Limb (tissue), 2 donors: ENCODE measurements around the gene SRRM3.
"Not testable (repeated sequence)": the region's sequence is repeated elsewhere in the genome, so short reads cannot be mapped to it uniquely, and the experiment has no call there.

Experiments used
- DNase-seq, 2 donors: peaks; one replicate each; pipeline ENCODE4 v3.0.0-alpha.2; 2016; ENCODE audit errors: extremely low spot score in 2 of 2

SRRM3 gene

DNA sequence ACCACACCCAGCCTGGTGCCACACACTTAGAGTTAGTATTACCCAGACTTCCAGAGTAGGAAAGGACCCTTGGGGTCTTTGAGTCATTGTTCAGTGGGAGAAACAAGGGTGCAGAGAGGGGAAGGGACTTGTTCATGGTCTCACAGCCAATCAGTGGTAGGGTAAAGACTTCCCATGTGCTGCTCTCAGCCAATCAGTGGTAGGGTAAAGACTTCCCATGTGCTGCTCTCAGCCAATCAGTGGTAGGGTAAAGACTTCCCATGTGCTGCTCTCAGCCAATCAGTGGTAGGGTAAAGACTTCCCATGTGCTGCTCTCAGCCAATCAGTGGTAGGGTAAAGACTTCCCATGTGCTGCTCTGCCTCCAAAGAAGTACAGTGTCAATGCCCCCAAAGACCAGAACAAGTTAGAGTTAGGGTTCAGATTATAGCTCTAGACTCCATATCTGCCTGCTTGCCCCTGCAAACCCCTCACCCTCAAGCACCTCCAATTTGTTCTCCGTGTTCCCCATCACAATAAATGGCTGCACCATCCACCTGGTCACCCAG, 25.3 kb downstream of the SRRM3 start:
- not testable (repeated sequence) for DNase-seq

DNA sequence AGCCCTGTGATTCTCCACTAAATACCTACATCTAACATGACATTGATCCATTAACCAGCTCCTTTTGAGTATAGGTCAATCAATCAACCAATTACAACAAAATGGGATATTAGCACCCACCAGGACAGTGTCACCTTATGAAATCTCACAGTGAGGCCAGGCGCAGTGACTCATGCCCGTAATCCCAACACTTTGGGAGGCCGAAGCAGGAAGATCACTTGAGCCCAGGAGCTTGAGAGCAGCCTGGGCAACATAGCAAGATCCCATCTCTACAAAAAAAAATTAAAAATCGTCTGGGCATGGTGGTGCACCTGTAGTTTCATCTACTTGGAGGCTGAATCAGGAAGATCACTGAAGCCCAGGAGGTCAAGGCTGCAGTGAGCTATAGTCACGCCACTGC, 28.5 kb downstream of the SRRM3 start:
- DNase-seq = no peak

DNA sequence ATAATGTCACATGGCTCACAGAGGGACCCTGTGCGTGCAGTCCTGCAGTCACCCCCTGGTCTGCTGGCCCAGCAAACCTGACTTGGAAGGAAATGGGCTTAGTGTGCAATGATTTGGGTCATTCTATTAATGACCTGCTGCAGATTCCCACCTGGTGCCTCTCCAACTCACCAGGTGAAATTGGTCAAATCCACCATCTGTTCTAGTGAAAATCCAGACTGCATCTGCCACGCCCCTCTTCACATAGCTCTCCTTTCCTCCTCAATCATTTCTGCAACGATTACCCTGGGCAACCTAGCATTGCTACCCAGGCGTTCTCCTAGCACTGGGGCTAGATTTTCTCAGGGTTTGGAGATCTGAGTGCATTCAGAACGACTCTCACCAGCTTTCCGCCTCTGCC, 29.4 kb downstream of the SRRM3 start:
- no peak for DNase-seq

DNA sequence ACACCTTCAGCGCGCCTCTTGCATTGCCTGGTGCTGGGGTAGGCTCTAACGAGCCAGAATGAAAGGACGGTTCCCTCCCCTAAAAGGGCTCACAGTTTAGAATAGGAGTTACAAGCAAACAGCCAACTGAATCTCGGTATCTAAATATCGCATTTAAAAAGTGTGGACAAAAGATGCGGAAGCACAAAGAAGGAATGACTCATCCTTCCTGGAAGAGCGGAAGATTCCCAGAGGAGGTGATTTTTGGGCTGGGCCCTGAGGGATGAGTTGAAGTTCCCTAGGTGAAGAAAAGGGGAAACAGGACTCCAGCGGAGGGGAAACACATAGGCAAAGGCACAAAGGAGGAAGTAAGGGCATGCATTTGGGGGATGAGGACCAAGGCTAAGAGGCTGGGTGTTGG, 29.9 kb downstream of the SRRM3 start:
- DNase-seq = no peak

DNA sequence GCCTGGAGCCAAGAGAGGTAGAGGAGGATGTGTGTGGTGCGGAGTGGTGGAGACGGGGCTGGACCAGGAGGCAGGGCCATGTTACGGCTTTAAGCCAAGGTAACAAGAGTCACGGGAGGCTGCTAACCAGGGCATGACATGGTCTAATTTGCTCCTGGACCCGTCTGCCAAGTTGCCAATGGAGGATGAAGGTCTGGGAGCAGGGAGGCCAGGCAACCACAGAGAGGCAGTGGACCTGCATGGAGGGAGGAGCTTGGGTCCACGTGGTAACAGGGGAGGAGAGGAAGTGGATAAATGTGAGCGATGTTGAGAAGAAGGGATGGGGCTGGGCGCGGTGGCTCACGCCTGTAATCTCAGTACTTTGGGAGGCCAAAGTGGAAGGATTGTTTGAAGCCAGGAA, 31.0 kb downstream of the SRRM3 start:
- no peak for DNase-seq

DNA sequence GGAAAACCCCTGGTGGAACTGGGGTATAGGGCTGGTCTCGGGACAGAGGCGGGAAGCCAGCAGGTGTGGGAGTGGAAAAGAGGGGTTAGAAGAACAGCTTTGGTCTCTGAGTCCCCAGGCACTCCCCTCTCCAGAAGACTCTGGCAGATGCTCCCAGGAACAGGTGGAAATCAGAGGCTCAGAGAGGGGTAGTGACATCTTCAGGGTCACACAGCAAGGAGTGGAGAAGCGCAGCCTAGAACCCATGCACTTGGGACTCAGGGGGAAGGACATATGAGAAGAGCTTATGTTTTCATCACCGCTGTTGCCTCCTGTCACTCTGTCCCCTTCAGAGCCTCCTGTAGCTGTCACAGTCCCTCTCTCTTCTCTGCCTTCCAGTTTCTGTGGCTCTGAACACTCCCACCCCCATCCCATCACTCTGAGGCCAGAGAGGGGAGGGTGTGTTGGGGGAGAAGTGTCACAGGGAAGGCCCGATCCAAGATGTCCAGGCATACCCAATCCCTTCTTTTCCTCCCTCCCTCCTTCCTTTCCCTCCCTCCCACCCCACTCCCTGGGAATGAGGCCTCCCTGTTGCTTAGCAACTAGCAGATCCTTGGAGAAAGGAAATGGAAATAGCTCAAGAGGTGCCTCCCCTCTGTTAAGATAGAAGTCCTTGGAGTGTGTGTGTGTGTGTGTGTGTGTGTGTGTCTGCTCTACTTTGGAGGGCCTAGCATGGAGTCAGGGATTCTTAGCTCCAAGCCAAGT, 32.0 kb downstream of the SRRM3 start:
- DNase-seq = peak in 1 of 2 donors; percentile 21

DNA sequence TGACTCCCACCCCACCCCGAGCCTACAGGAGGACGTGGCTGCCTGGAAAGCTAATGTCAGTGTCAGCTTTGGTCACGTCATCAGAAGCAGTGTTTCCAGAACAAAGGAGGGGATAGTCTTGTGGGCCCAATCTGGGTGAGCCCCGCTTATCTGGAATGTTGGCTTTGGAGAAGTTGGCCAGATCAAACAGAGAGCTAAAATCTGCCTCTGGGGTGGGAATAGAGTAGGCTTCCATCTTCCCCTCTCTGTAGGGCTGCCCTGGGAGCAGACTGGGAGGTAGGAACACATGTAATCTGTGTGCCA, 32.5 kb downstream of the SRRM3 start:
- DNase-seq = no peak

DNA sequence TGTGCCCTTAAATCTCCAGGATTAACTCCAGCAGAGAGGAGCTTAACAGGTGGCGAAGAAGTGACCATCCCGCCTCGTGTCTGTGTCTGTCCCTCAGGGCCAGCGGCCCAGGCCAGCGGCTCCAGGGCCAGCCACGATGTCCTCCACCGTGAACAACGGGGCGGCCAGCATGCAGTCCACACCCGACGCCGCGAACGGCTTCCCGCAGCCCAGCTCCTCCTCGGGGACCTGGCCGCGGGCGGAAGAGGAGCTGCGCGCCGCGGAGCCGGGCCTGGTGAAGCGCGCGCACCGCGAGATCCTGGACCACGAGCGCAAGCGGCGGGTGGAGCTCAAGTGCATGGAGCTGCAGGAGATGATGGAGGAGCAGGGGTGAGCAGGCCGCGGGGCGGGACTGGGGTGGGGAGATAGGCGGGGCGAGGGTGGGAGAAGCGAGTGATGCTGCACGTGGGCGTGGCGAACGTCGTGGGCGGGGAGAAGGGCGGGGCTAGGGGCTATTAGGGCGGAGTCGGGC, 33.3 kb downstream of the SRRM3 start:
- DNase-seq = peak; percentile 32 to 87

DNA sequence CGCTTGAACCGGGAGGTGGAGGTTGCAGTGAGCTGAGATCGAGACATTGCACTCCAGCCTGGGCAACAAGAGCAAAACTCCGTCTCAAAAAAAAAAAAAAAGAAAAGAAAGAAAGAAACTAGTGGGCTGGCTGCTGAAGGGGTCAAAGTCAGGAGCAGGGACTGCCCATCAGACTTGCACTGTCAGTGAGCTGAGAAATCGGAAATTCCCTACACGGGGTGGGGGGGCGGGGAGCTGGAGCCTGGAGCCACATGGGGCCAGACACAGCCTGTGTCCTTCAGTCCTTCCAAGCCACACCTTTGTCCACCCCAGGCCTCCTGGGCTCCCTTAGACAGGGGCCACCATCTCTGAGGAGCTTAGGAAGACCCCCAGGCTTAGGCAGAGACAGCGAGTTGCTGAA, 34.5 kb downstream of the SRRM3 start:
- no peak for DNase-seq

DNA sequence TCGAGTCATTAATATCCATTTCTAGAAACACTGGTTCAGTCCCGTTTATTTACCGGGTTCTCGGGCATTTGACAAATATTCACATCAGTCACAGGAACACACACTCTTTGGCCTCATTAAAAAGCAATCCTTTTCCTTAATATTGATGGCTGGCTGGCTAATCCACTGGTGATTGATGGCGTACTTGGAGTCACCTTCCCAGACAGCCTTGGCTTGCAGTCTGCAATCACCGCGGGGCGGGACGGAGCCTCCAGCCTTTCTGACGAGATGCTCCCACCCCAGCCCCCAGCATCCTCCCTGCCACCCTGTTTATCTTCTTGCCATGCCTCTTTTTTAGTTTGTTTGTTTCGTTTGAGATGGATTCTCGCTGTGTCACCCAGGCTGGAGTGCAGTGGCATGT, 36.6 kb downstream of the SRRM3 start:
- no peak for DNase-seq

DNA sequence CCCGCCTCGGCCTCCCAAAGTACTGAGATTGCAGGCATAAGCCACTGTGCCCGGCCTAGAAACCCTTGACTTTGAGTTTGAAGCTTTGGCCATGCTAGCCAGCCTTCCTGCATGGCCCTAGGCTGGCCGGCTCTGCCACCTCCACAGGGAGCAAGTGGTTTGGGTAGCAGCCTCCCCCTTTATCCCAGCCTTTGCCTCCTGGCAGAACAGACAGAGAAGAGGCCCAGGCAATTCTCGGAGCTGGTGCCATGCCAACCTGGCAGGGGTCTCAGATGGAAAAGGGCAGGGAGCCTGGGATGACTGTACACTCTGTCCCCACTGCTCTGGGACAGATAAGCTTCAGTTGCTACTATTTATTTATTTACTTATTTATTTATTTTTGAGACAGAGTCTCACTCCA, 39.4 kb downstream of the SRRM3 start:
- no peak for DNase-seq

DNA sequence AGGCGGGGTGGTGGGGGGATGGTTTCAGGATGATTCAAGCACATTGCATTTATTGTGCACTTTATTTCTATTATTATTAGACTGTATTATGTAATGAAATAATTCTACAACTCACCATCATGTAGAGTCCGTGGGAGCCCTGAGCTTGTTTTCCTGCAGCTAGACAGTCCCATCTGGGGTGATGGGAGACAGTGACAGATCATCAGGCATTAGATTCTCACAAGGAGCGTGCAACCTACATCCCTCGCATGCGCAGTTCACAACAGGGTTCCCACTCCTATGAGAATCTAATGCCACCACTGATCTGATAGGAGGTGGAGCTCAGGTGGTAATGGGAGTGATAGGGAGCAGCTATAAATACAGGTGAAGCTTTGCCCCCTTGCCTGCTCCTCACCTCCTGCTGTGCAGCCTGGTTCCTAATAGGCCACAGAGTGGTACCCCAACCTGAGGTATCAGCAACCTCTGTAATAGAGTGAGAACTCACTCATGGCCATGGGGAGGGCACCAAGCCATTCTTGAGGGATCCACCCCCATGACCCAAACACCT, 40.9 kb downstream of the SRRM3 start:
- not testable (repeated sequence) for DNase-seq

DNA sequence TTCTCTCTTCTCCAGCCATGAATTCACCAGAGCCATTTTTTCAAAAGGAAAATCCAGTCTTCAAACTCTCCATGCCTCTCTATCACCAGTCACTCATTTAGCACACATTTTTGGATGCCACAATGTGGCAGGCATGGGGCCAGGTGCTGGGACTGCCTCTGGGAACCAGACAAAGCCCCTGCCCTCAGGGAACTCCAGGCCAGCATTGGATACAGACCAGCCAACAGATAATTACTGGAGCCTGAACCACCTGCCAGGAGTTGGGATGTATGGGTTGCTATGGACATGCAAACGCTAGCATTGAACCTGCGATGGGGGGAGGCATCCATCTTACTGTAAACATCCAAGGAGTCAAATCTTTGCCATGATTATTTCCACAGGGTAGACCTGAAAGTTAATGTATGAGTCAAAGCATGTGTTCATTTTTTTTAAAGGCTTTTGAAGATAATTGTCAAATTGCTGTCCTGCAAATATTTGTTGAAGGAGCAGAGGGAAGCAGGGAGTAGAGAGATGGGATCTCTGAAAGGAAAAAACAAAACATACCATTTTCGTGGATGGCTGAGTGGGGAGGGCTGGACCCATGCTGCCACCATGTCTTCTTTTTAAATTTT, 43.2 kb downstream of the SRRM3 start:
- DNase-seq = no peak

DNA sequence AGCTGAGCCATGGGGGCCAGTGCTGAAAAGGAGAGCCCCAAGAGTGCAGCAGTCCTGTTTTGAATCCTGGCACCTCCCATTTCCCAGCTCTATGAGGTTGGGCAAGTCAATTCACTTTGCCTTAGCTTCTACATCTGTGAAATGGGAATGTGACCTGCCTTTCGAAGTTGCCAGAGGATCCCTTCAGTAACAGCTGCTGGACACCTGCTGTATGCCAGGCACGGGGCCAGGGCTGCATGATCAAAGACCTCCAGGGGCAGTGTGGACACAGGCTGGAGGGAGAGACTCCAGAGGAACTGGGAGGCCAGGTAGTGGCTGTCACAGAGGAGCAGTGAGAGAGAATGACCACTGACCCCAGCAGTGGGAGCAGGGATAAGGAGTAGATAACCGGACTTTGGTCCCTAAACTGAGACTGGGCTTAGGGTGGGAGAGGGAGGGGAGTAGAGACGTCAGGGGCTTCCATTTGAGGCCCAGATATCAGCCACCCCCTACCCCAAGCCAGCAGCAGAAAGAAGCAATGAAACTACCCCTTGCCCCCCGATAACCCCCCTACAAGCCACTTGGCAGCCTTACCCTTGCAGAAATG, 45.2 kb downstream of the SRRM3 start:
- DNase-seq = no peak

DNA sequence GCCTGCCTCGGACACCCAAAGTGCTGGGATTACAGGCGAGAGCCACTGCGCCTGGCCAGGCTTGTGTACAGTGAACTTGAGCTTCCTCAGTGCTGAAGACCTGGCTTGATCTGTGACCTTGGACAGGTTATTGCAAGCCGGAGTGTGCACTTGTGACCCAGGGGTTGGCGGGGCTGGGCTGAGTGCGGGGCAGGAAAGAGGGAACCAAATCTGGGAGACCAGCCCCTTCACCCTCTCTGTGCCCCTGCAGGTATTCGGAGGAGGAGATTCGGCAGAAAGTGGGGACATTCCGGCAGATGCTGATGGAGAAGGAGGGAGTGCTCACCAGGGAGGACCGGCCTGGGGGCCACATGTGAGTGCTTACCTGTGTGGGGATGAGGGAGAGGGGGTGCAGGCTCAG, 46.2 kb downstream of the SRRM3 start:
- DNase-seq = no peak

DNA sequence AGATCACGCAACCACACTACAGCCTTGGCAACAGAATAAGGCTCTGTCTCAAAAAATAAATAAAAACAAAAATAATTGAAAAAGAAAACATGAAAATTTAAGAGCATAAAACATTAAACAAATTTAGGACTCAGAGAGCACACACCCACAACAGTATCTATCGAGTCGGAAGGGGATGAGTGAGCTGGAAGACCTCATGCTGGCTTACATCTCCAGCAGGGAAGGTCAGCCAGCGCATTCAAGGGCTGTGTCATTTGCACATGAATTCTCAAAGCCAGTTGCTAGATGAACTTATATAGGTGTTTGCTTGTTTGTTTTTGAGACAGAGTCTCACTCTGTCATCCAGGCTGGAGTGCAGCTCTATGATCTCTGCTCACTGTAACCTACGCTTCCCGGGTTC, 50.3 kb downstream of the SRRM3 start:
- no peak for DNase-seq

DNA sequence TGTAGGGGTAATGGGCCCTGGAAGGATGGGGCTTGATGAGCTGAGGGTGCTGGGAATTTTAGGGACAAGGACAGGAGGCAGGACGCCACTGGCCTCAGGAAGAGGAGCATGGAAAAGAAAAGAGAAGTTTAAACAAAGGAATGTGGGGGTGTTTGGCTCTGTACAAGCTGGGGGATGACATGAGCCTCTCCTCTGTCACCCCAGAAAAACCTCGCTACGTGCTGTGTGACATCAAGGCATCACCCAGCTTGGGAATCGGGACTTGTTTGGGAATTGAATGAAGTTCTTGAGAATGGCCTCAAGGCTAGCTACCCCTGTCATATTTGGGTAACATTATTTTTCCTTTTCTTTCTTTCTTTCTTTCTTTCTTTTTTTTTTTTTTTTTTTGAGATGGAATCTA, 53.1 kb downstream of the SRRM3 start:
- no peak for DNase-seq

DNA sequence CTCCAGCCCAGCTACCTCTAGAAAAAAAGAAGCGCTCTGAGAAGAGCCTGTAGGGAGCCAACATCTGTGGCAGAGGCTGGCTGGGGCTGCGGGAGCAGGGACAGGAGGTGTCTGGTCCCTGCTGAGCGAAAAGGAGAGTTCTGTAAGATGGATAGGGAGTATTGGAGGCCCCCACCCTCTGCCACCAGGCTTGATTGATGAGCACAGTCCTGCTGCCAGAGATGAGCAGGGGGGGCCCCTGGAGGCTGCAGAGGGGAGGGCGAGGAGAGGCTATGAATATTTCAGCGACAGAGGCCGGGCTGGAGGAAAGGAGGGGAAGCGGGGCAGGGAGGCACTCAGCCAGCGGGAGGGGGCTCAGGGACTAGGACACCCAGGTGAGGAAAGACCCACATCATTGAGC, 56.3 kb downstream of the SRRM3 start:
- DNase-seq = no peak

DNA sequence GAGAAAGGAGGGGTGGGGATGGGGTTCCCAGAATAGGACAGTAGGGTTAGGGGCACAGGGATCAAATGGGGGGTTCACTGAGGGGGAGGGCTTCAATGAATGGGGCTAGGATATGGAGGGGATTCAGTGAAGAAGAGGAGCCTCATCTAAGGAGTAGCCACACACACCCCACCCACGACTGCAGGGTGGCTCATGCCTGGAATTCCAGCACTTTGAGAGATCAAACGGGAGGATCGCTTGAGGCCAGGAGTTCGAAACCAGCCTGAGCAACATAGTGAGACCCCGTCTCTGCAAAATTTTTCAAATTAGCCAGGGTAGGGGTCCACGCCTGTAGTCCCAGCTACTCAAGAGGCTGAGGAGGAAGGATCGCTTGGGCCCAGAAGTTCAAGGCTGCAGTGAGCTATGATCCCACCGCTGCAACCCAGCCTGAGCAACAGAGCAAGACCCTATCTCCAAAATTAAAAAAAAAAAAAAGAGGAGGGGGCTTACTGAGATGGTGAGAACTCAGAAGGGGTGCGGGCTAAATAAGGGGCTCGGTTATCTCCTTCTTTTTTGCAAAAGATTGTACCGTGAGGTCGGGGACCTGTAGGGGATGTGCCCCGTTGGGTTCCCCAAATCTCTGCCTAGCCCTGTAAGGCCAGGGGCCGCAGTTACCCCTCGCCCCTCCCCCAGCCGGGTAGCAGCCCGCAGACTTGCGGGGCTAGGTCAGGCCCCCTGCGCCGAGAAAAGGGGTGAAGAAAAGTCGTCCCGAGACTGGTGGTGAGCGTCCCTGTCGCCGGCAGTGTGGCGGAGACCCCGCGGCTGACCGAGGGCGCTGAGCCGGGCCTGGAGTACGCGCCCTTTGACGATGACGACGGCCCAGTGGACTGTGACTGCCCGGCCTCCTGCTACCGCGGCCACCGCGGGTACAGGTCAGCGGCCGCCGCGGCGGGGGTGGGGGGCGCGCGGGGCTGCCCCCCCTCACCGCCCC, 57.7 kb downstream of the SRRM3 start:
- DNase-seq = no peak

DNA sequence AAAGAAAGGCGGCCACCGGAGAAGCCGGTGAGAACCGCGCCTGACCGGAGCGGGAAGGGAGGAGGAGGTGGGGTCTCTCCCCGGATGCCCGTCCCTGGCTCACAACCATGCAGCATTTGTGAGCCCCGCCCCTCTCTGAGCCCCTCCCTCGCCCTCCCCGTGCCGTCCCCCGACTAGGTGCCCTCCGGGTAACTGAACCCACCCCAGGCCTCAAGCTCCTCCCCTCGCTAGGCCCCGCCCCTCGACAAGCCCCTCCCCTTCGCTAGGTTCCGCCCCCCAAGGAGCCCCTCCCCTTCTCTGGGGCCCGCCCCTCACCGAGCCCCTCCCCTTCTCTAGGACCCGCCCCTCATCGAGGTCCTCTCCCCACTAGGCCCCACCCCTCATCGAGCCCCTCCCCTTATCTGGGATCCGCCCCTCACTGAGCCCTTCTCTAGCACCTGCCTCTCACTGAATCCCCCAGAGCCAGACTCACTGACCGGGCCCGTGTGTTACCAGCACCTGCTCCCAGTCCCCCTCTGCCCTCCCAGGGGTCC, 58.5 kb downstream of the SRRM3 start:
- peak in 1 of 2 donors; percentile 66 for DNase-seq

DNA sequence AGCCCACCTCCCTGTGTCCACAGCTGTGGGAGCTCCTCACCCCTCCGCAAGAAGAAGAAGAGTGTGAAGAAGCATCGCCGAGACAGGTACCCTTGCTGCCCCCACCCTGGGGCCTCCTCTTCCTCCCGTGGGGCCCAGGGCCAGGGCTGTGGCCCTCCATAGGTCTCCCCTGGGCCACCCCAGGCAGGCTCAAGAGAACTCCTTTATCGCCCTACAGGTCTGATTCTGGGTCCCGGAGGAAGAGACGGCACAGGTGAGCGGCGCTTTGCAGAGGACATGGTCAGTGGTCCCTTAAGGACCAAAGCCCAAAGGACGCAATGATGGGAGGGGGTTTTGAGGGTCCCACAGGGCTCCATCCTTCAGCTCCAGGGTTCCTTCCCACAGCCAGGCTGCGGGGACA, 59.6 kb downstream of the SRRM3 start:
- DNase-seq = no peak
